ENCODE data around the gene DCXR.

Gene DCXR

GRCh38 chr17:81990836-81991683, 46.4 kb downstream of the DCXR start:
- no peak overlapping the region for H3K4me3 ChIP-seq (ENCODE audit: low read depth, low read length)
- no peak for TF ChIP-seq CTCF (IDR thresholded peaks at IDR 0.05; ENCODE audit: control insufficient read depth, extremely low read depth, insufficient read depth)
- no peak for DNase-seq (ENCODE audit: low read depth)

- DNase-seq (ENCODE audit: low read depth) = no peak
- H3K4me3 ChIP-seq (ENCODE audit: low read depth, low read length) = no peak overlapping the region
- TF ChIP-seq CTCF (IDR thresholded peaks at IDR 0.05; ENCODE audit: control insufficient read depth, extremely low read depth, insufficient read depth) = no peak
Observed at GRCh38 chr17:81987161-81987770, 50.2 kb downstream of the DCXR start.

- no peak overlapping the region for H3K4me3 ChIP-seq (ENCODE audit: low read depth, low read length)
- no peak for DNase-seq (ENCODE audit: low read depth)
- TF ChIP-seq CTCF (IDR thresholded peaks at IDR 0.05; ENCODE audit: control insufficient read depth, extremely low read depth, insufficient read depth) = no peak
Observed at GRCh38 chr17:81986606-81987005, 50.9 kb downstream of the DCXR start.
